ENCODE data around the gene ZNF423.

The ZNF423 gene

DNA sequence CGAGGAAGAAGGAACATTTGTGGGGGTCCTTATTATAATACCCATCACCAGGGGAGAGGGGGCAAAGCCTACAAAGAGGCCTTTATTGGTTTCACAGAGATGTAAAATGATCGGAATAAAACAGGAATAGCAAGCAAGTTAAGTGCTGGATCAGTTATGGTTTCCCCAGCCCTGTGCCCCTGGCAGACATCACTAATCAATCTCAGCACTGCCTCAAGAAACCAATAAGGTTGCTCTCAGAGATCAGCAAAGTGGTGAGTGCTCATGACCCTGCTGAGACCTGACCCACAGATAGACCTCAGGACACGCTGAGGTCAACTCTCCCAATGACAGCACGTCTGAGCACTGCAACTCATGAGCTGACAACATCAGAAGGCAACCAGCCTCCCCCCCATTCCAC is 66.3 kb downstream of the ZNF423 start:
- Histone ChIP-seq H3K4me3 (ENCODE audit: insufficient read depth in 1 of 2, low read depth in 1 of 2, low read length in 2 of 2) (no peak overlapping the region), H3K14ac (ENCODE audit: low read length in 2 of 2) (no peak overlapping the region), H2AFZ (ENCODE audit: low read depth, low read length) (no peak overlapping the region), H3K9me3 (ENCODE audit: control insufficient read depth, low read length) (no peaks in the 10 kb centered on the region), H2BK120ac (ENCODE audit: low read depth, low read length) (no peak overlapping the region), H3K4me1 (ENCODE audit: control insufficient read depth, insufficient read depth, low read depth, low read length) (no peaks in the 10 kb centered on the region), H3K9ac (ENCODE audit: low read length) (peak overlapping the region; percentile 75), H3K4ac (ENCODE audit: low read depth in 1 of 2, low read length in 2 of 2) (no peak overlapping the region), H3K27ac (ENCODE audit: low read length, poor library complexity, severe bottlenecking) (no peak overlapping the region), H3K23ac (ENCODE audit: low read length in 2 of 2) (no peak overlapping the region), H3K4me2 (ENCODE audit: low read length, poor library complexity, severe bottlenecking) (no peak overlapping the region), H3K27me3 (ENCODE audit: control insufficient read depth in 1 of 2, insufficient read depth in 1 of 2, low read length in 2 of 2) (peaks cover 3 to 4% of the 10 kb centered on the region in 2 experiments), H4K91ac (ENCODE audit: low read length) (no peak overlapping the region), H3K18ac (ENCODE audit: low read depth in 1 of 2, low read length in 2 of 2) (no peak overlapping the region), H4K8ac (ENCODE audit: low read length) (no peak overlapping the region), H3K79me1 (replicated peaks; ENCODE audit: low read length, poor library complexity, severe bottlenecking) (peaks cover 3% of the 10 kb centered on the region), H2BK5ac (ENCODE audit: low read depth, low read length, poor library complexity, severe bottlenecking) (no peak overlapping the region), H2AK5ac (ENCODE audit: low read length, severe bottlenecking) (no peak overlapping the region), H2BK12ac (ENCODE audit: low read length in 2 of 2) (no peak overlapping the region), H3K36me3 (ENCODE audit: control insufficient read depth in 1 of 2, insufficient read depth in 2 of 2, low read depth in 1 of 2, low read length in 2 of 2) (no peaks in the 10 kb centered on the region), H2BK15ac (ENCODE audit: low read depth, poor library complexity, severe bottlenecking) (no peak overlapping the region)
- DNase-seq, result no peak
- 83% methylated on average over 3 of the region's 4 CpGs for WGBS

DNA sequence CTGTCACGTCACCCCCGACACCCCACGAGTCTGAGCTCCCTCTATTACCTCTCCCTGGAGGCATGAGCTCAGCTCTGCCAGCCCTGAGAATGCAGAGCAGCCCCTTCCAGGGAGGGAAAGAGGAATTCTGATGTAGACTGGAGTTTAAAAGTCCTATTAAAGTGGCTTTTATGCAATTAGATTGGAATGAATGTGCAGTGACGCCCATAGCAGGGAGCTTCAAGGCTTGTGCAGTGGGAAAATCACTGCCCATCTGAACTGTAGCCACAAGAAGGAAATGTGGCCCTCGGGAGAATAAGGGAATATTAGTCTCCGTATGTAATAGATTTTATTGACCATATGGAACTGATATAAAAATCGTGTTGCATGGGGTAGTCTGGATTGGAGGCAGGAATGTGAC is 66.9 kb downstream of the ZNF423 start:
- Histone ChIP-seq H4K91ac (ENCODE audit: low read length) (no peak overlapping the region), H3K79me1 (replicated peaks; ENCODE audit: low read length, poor library complexity, severe bottlenecking) (peaks cover 3% of the 10 kb centered on the region)
- whole genome bisulfite sequencing, result 84% methylated on average over 7 of the region's 7 CpGs

DNA sequence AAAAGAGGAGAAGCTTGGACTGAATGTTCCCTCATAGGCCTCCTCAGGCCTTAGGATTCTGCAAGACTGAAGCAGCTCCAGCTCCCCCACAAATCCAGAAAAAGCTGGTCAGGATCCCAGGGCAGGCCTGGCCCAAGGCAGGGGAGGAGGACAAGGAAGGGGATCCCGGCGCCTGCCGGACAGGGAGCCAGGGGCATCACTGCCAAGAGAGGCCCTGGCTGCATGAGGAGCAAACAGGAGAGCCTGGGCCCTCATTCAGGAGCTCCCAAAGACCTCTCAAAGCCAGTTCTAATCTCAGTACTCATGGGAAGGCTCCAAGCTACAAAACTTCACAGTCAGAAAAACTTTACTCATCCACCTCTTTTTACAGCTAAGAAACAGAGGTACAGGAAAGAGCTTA is 67.3 kb downstream of the ZNF423 start:
- Histone ChIP-seq H3K4me1 (ENCODE audit: control insufficient read depth, insufficient read depth, low read depth, low read length) (no peaks in the 10 kb centered on the region), H2BK12ac (ENCODE audit: low read length in 2 of 2) (no peak overlapping the region), H3K23ac (ENCODE audit: low read length in 2 of 2) (no peak overlapping the region), H3K27me3 (ENCODE audit: control insufficient read depth in 1 of 2, insufficient read depth in 1 of 2, low read length in 2 of 2) (peaks cover 2% of the 10 kb centered on the region in 2 experiments), H3K18ac (ENCODE audit: low read depth in 1 of 2, low read length in 2 of 2) (no peak overlapping the region), H3K9me3 (ENCODE audit: control insufficient read depth, low read length) (no peaks in the 10 kb centered on the region), H3K27ac (ENCODE audit: low read length, poor library complexity, severe bottlenecking) (no peak overlapping the region), H2BK5ac (ENCODE audit: low read depth, low read length, poor library complexity, severe bottlenecking) (no peak overlapping the region), H3K9ac (ENCODE audit: low read length) (peak overlapping the region; percentile 75), H3K4ac (ENCODE audit: low read depth in 1 of 2, low read length in 2 of 2) (no peak overlapping the region), H3K4me3 (ENCODE audit: insufficient read depth in 1 of 2, low read depth in 1 of 2, low read length in 2 of 2) (no peak overlapping the region), H4K91ac (ENCODE audit: low read length) (no peak overlapping the region), H2BK120ac (ENCODE audit: low read depth, low read length) (no peak overlapping the region), H2AFZ (ENCODE audit: low read depth, low read length) (no peak overlapping the region), H3K79me1 (replicated peaks; ENCODE audit: low read length, poor library complexity, severe bottlenecking) (peaks cover 3% of the 10 kb centered on the region), H3K14ac (ENCODE audit: low read length in 2 of 2) (no peak overlapping the region), H3K4me2 (ENCODE audit: low read length, poor library complexity, severe bottlenecking) (no peak overlapping the region), H3K36me3 (ENCODE audit: control insufficient read depth in 1 of 2, insufficient read depth in 2 of 2, low read depth in 1 of 2, low read length in 2 of 2) (no peaks in the 10 kb centered on the region), H4K8ac (ENCODE audit: low read length) (no peak overlapping the region), H2AK5ac (ENCODE audit: low read length, severe bottlenecking) (no peak overlapping the region), H2BK15ac (ENCODE audit: low read depth, poor library complexity, severe bottlenecking) (no peak overlapping the region)
- DNase-seq, result no peak
- 100% methylated on average over 2 of the region's 3 CpGs for WGBS

More for the DNA sequence above, 66.9 kb downstream of the ZNF423 start:
- no peak overlapping the region for H2AFZ ChIP-seq (ENCODE audit: low read depth, low read length)
- no peak overlapping the region for H3K14ac ChIP-seq (ENCODE audit: low read length in 2 of 2)
- DNase-seq, result no peak
- H3K4ac ChIP-seq (ENCODE audit: low read depth in 1 of 2, low read length in 2 of 2), result no peak overlapping the region
- H3K4me3 ChIP-seq (ENCODE audit: insufficient read depth in 1 of 2, low read depth in 1 of 2, low read length in 2 of 2), result no peak overlapping the region
- no peak overlapping the region for H3K18ac ChIP-seq (ENCODE audit: low read depth in 1 of 2, low read length in 2 of 2)
- H2BK5ac ChIP-seq (ENCODE audit: low read depth, low read length, poor library complexity, severe bottlenecking), result no peak overlapping the region
- H4K8ac ChIP-seq (ENCODE audit: low read length), result no peak overlapping the region
- H2BK120ac ChIP-seq (ENCODE audit: low read depth, low read length), result no peak overlapping the region
- peaks cover 3 to 4% of the 10 kb centered on the region in 2 experiments for H3K27me3 ChIP-seq (ENCODE audit: control insufficient read depth in 1 of 2, insufficient read depth in 1 of 2, low read length in 2 of 2)
- H3K4me2 ChIP-seq (ENCODE audit: low read length, poor library complexity, severe bottlenecking), result no peak overlapping the region
- H2BK12ac ChIP-seq (ENCODE audit: low read length in 2 of 2), result no peak overlapping the region
- H3K36me3 ChIP-seq (ENCODE audit: control insufficient read depth in 1 of 2, insufficient read depth in 2 of 2, low read depth in 1 of 2, low read length in 2 of 2), result no peaks in the 10 kb centered on the region
- no peaks in the 10 kb centered on the region for H3K4me1 ChIP-seq (ENCODE audit: control insufficient read depth, insufficient read depth, low read depth, low read length)
- no peak overlapping the region for H3K27ac ChIP-seq (ENCODE audit: low read length, poor library complexity, severe bottlenecking)
- H3K9ac ChIP-seq (ENCODE audit: low read length), result peak overlapping the region; percentile 75
- H2BK15ac ChIP-seq (ENCODE audit: low read depth, poor library complexity, severe bottlenecking), result no peak overlapping the region
- H3K23ac ChIP-seq (ENCODE audit: low read length in 2 of 2), result no peak overlapping the region
- no peaks in the 10 kb centered on the region for H3K9me3 ChIP-seq (ENCODE audit: control insufficient read depth, low read length)
- H2AK5ac ChIP-seq (ENCODE audit: low read length, severe bottlenecking), result no peak overlapping the region

DNA sequence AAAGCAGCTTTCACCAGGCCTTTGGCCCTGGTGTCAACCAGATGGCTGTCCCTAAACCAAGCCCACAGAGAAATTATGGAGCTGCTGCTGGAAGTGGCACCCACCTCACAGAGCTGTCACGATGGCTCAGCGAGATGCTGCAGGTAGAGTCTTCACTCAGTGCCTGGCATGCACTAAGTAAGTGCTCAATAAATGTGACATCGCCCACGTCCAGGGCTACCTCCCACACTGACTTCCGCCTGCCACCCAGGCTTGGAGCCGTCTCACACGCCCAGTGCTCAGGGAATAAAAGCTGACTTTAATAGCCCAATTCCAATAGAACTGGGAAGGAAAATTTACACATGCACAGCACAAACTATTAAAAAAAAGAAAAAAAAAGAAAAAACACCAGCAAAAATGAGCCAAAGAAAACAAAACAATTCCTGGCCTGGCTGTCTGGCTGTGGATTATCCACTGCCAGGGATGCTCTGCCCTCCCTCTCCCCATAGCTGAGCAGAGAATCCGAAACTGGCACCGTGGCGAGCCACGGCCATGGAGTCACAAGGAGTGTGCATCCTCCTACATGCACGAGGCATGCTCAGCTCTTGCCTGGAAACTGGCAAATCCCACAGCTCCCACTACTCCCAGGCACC is 68.9 kb downstream of the ZNF423 start:
- WGBS, result 87% methylated on average over 12 of the region's 12 CpGs
- Histone ChIP-seq H2AK5ac (ENCODE audit: low read length, severe bottlenecking) (no peak overlapping the region), H3K36me3 (ENCODE audit: control insufficient read depth in 1 of 2, insufficient read depth in 2 of 2, low read depth in 1 of 2, low read length in 2 of 2) (no peaks in the 10 kb centered on the region)

More for the DNA sequence above, 68.9 kb downstream of the ZNF423 start:
- H3K27me3 ChIP-seq (ENCODE audit: control insufficient read depth in 1 of 2, insufficient read depth in 1 of 2, low read length in 2 of 2), result peaks cover 0 to 5% of the 10 kb centered on the region in 2 experiments
- no peaks in the 10 kb centered on the region for H3K79me1 ChIP-seq (replicated peaks; ENCODE audit: low read length, poor library complexity, severe bottlenecking)
- H4K91ac ChIP-seq (ENCODE audit: low read length), result no peak overlapping the region
- no peak overlapping the region for H3K18ac ChIP-seq (ENCODE audit: low read depth in 1 of 2, low read length in 2 of 2)
- H3K9ac ChIP-seq (ENCODE audit: low read length), result no peak overlapping the region
- H3K14ac ChIP-seq (ENCODE audit: low read length in 2 of 2), result no peak overlapping the region
- no peak overlapping the region for H3K4me2 ChIP-seq (ENCODE audit: low read length, poor library complexity, severe bottlenecking)
- no peaks in the 10 kb centered on the region for H3K4me1 ChIP-seq (ENCODE audit: control insufficient read depth, insufficient read depth, low read depth, low read length)
- H4K8ac ChIP-seq (ENCODE audit: low read length), result no peak overlapping the region
- H2BK5ac ChIP-seq (ENCODE audit: low read depth, low read length, poor library complexity, severe bottlenecking), result no peak overlapping the region
- H2BK15ac ChIP-seq (ENCODE audit: low read depth, poor library complexity, severe bottlenecking), result no peak overlapping the region
- no peak overlapping the region for H3K4me3 ChIP-seq (ENCODE audit: insufficient read depth in 1 of 2, low read depth in 1 of 2, low read length in 2 of 2)
- H2AFZ ChIP-seq (ENCODE audit: low read depth, low read length), result no peak overlapping the region
- H3K23ac ChIP-seq (ENCODE audit: low read length in 2 of 2), result no peak overlapping the region
- H2BK120ac ChIP-seq (ENCODE audit: low read depth, low read length), result no peak overlapping the region
- no peak overlapping the region for H3K27ac ChIP-seq (ENCODE audit: low read length, poor library complexity, severe bottlenecking)
- no peak overlapping the region for H2BK12ac ChIP-seq (ENCODE audit: low read length in 2 of 2)
- H3K4ac ChIP-seq (ENCODE audit: low read depth in 1 of 2, low read length in 2 of 2), result no peak overlapping the region
- no peaks in the 10 kb centered on the region for H3K9me3 ChIP-seq (ENCODE audit: control insufficient read depth, low read length)
- DNase-seq, result no peak

All from mesenchymal stem cell (in vitro differentiated cells and primary cell).